ENCODE measurements around the gene AP1S1.
A peak's percentile ranks its signal among the peaks of the same experiment; 100 is the strongest.

The AP1S1 gene

DNA sequence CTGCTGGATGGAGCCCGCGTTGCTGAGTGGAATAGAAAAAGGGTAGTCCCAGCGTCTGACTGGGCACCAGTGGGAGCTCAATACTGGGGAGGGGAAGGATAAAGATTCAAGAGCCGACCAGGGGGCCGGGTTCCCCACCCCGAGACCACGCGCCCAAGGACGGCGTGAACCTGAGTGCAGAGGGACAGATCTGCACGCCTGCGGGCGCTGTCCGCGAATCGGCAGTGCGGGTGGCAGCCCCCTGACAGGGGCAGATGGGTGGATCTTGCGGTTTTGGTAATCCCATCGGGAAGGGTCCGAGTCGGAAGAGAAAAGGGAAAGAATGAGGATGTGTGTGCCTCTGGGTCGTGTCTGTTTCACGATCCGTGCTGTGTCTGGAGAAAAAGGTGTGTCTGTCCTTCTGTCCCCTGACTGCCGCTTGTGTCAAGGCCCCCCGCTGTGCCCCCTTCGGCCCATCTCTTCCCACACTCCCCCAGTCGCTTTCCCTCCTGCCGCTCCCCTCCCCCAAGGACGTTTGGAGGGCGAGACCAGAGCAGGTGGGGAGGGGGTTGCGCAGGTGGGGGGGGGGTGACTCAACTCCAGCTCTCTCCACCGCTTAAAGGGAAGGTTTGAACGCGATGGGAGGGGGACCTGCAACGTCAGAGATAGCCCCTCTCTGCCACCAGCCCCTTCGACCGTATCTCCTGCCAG lies 11.8 kb downstream of the AP1S1 start:
- no peak for TF ChIP-seq CTCF (IDR thresholded peaks at IDR 0.05)
- Histone ChIP-seq H3K27ac (no peak overlapping the region), H3K36me3 (no peaks in the 10 kb centered on the region), H3K4me3 (ENCODE audit: low read depth in 1 of 2, low read length in 1 of 2) (peak overlapping the region in 1 of 2 experiments; percentile 35), H3K9me3 (no peaks in the 10 kb centered on the region), H3K27me3 (peaks cover 100% of the 10 kb centered on the region), H3K4me1 (ENCODE audit: control insufficient read depth in 1 of 2, insufficient read depth in 1 of 2, low read depth in 1 of 2, low read length in 1 of 2) (peaks cover 5 to 26% of the 10 kb centered on the region in 2 experiments)

DNA sequence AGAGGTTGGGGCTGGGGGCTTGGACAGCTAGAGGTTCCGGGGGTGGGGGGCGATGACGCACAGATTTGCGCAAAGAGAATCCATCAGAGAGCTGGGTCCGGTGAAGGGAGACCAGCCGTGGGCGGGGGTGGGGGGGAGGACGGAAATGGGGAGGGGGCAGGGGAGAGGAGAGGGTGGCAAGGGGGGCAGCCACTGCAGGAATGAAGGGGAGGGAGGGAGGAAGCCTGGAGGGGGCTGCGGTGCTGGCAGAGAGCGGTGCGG lies 12.3 kb downstream of the AP1S1 start:
- no peaks in the 10 kb centered on the region for H3K36me3 ChIP-seq
- no peaks in the 10 kb centered on the region for H3K9me3 ChIP-seq
- H3K27me3 ChIP-seq, result peaks cover 100% of the 10 kb centered on the region
- H3K27ac ChIP-seq, result no peak overlapping the region
- H3K4me3 ChIP-seq (ENCODE audit: low read depth in 1 of 2, low read length in 1 of 2), result no peak overlapping the region
- TF ChIP-seq CTCF (IDR thresholded peaks at IDR 0.05), result no peak
- H3K4me1 ChIP-seq (ENCODE audit: control insufficient read depth in 1 of 2, insufficient read depth in 1 of 2, low read depth in 1 of 2, low read length in 1 of 2), result peaks cover 5 to 26% of the 10 kb centered on the region in 2 experiments

- H3K27me3 ChIP-seq, result peaks cover 100% of the 10 kb centered on the region
- H3K9me3 ChIP-seq, result no peaks in the 10 kb centered on the region
- H3K36me3 ChIP-seq, result no peaks in the 10 kb centered on the region
- no peak overlapping the region for H3K4me3 ChIP-seq (ENCODE audit: low read depth in 1 of 2, low read length in 1 of 2)
- no peak overlapping the region for H3K27ac ChIP-seq
- TF ChIP-seq CTCF (IDR thresholded peaks at IDR 0.05), result no peak
- H3K4me1 ChIP-seq (ENCODE audit: control insufficient read depth in 1 of 2, insufficient read depth in 1 of 2, low read depth in 1 of 2, low read length in 1 of 2), result peaks cover 5 to 27% of the 10 kb centered on the region in 2 experiments
Measured at GRCh38 chr7:101166909-101167644, 12.8 kb downstream of the AP1S1 start.

- peaks cover 100% of the 10 kb centered on the region for H3K27me3 ChIP-seq
- peaks cover 5 to 28% of the 10 kb centered on the region in 2 experiments for H3K4me1 ChIP-seq (ENCODE audit: control insufficient read depth in 1 of 2, insufficient read depth in 1 of 2, low read depth in 1 of 2, low read length in 1 of 2)
Measured at GRCh38 chr7:101167645-101168411, 13.6 kb downstream of the AP1S1 start.

More at GRCh38 chr7:101167645-101168411, 13.6 kb downstream of the AP1S1 start:
- H3K27ac ChIP-seq, result no peak overlapping the region
- no peaks in the 10 kb centered on the region for H3K9me3 ChIP-seq
- no peaks in the 10 kb centered on the region for H3K36me3 ChIP-seq
- H3K4me3 ChIP-seq (ENCODE audit: low read depth in 1 of 2, low read length in 1 of 2), result no peak overlapping the region
- no peak for TF ChIP-seq CTCF (IDR thresholded peaks at IDR 0.05)

All from neutrophil (primary cell).